Left colon (tissue), 2 donors: ENCODE measurements around the gene TMEM207. TPM values are rescaled to one million over a fixed set of nuclear protein-coding genes. Genes with fewer than 3 reads are reported as not detected.

Experiments used
- ATAC-seq: fragments of 200-7000 bp; cut with Tn5 transposase; one replicate; pipeline ENCODE4 v1.9.1; 2020; ENCODE audit warnings: mild to moderate bottlenecking, moderate library complexity
- DNase-seq, 2 donors: peaks; one replicate each; pipeline ENCODE4 v3.0.0-alpha.2; 2020
- intact Hi-C, 2 donors: fragments of 100-400 bp; cut with DNase I in 1 of 2; cut with micrococcal nuclease in 1 of 2; formaldehyde crosslinking; loops; one replicate each; pipeline versions ENCODE4 v1.11.2 to v1.14.0; 2022; cut with DNase I, micrococcal nuclease
- total RNA-seq, 2 donors: library from RNA; stranded (reverse); fragmentation: NEBNext Ultra II Directional; extraction: Animal tissue kit (Norgen Biotek cat#: 25700); gene quantifications; one replicate each; pipeline ENCODE4 v1.2.1, GENCODE V29; 2021
- donor health status: DM: no; HTN: no; CAD: no.
- donor health status: DM: yes; HTN: yes; CAD: no.

Gene TMEM207
- total RNA-seq, 2 donors from 2014 or later, result not detected

DNA sequence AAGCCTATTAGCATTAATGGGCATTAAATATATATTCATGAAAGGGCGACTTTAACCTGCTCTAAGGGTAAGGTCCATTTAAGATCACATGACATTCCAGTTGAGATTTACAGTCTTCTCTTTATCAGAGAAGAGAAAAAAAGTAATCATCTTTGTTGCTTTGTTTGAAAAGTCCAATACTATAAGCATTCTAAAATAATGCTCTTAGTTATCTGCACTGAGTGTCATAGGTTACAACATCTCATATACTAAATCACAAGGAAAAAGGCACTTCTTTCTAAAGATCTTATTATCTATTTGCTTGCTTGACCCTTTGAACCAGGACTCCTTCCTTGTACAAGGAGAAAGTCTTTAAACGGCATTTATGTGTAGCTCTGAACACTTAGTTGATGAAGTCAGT is 1.4 kb downstream of the TMEM207 start:
- DNase-seq, result no peak
- intact Hi-C loops, result no loop called here
- no peak for ATAC-seq

DNA sequence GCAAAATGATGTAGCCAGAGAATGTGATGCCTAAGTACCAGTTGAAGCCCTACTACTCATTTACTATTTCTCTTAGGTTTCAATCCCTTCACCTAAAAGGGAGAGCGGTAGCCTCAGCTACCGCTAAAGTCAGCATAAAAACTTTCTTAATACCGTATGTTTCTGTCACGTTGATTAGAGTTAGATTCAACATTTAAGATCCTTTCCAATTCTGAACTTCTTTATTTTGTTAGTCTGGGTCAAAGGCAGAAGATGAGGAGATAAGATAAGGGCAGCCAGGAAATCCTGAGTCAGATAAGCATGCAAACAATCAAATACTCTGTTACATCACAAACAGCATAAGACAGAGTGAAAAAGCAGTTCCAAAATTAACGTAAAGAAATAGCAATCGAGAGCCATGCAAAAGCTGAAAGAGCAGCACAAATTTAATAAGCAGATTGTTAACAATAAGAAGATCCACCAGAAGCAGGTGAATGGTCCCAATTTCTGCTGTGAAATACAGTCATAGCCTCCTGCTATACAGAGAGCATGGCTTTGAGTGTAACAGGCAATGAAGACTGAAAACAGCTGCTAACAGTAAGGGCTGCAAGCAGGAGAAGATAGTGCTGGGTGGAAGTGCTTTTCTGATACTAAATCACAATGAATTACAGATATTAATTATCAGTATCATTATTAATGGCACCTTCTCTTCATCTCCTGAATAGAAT is 3.0 kb downstream of the TMEM207 start:
- intact Hi-C loops, result no loop called here
- DNase-seq (no peak), ATAC-seq (no peak)

DNA sequence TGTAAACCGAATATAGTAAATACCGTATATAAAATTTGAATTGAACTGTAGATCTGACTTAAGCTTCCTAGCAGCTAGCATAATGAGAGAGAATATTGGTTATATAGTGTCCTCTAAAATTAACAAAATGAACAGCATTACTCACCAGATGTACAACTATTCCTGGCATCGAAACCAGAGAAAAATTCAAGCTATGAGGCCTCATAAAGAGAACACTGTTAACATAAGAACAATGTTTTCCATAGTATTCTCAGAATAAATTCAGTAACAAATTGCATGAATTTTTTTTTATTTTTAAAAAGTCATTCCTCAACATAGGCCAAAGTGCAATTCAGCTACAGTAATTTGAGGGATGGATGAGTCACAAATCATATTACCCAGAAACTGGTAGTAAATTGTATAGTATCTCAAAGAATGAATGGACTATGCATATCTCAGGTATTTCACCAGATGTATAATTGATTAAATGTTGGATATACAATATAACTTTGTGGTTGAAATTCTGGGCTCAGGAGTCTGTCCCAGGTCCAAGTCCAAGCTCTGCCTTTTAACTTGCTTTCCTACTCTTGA is 5.0 kb downstream of the TMEM207 start:
- ATAC-seq (no peak), DNase-seq (no peak)
- intact Hi-C loops, result no loop called here

DNA sequence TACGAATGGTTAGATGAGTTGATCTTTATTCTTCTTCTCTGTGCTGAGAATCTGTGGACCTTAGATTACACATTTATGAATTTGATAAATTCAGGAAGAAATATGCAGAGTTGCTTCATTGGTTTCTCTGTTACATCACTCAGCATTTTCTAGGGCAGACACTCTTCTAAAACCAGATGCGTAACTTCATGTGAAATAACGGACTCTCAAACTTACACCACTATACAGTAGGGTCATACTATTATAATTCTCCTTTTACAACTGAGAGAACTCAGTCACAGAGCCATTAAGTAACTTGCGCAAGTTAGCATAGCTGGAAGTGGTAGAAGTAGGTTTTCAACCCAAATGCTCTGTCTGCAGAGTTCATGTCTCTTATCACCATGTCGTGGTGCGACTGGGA is 5.7 kb downstream of the TMEM207 start:
- DNase-seq (no peak), ATAC-seq (no peak)
- intact Hi-C loops, result no loop called here

DNA sequence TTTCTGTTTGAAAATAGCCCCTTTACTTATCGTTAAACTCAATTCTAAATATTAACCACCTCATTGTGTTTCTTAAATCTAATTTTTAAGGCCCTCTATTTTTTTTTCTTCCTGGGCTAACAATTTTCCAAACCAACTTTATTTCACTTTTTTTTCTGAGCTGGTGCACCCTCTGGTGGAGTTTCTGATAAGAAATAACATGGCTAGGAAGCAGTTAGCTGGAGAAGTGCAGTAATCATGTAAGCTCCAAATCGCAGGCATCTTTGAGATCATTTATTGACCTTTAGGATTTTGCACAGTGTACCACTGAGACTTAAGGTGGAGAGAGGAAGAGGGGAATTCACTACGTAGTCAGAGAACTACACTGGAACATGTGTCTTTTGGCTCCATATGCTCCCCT is 6.4 kb downstream of the TMEM207 start:
- no peak for DNase-seq
- no peak for ATAC-seq
- intact Hi-C loops, result no loop called here

DNA sequence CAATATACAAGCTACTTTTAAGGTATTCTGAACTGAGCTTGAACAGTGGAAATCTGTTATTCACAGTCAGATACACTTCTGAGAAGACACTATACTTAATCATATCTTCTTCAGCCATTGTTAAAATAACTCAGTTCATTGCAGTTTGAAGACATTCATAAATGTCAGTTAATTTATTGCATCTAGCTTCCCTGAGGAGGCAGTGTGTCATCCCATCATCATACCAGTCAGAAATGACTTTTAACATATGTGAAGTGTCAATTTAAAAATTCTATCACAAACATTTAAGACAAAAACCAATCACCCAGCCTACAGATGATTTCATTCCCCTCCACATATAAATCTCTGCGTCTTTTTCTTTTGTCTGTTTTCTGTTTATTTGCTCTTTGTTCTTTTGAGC is 7.5 kb downstream of the TMEM207 start:
- DNase-seq, result no peak
- intact Hi-C loops, result no loop called here
- ATAC-seq, result no peak

DNA sequence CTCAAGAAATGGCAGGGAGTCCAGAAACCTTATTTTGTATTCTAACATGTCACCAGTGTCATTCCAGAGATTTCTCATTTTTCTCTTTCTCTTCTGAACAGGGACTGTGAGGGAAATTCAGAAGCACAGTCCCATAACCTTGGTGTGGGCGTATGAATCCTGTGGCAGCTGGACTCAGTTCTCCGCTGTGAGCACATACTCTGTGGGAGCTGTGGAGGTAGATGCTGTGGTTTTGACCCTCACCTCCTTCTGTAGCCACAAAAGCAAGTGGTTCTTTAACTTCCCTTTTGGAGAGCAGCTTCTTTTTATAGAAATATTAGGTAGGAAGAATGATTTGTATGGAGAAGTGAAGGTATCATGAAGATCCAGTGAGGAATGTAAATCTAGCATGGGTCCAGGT is 13.4 kb downstream of the TMEM207 start:
- intact Hi-C loops, result no loop called here
- ATAC-seq (no peak), DNase-seq (no peak)

DNA sequence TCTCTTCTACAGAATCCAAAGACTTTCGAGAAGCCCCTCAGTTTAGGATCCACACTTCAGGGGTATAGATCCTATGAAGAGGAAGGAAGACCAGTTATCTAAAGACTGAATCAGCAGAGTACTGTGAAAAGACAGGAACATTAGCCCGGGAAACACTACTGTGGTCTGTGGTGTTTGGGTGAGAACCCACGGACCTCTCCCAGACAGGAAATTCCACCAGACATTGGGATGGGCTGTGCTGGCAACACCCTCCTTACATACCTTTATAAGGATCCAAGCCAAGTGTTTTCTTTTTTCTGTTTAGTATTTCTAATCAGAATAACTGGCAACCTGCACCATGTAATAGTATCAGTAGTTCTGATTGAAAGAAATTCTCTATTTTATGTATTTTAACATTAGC is 14.1 kb downstream of the TMEM207 start:
- no peak for ATAC-seq
- no peak for DNase-seq
- intact Hi-C loops, result no loop called here

DNA sequence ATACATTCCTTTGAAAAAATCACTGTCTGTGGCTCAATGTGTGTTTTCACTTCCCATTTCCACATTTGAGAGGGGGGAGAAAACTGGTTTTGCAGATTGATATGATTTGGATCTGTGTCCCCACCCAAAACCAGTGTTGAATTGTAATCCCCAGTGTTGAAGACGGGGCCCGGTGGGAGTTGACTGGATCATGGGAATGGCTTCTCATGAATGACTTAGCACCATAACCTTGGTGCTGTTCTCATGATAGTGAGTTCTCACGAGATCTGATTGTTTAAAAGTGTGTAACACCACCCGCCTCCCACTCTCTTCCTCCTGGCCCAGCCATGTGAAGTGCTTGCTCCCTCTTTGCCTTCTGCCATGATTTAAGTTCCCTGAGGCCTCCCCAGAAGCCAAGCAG is 16.1 kb downstream of the TMEM207 start:
- DNase-seq (no peak), ATAC-seq (no peak)
- intact Hi-C loops, result no loop called here

DNA sequence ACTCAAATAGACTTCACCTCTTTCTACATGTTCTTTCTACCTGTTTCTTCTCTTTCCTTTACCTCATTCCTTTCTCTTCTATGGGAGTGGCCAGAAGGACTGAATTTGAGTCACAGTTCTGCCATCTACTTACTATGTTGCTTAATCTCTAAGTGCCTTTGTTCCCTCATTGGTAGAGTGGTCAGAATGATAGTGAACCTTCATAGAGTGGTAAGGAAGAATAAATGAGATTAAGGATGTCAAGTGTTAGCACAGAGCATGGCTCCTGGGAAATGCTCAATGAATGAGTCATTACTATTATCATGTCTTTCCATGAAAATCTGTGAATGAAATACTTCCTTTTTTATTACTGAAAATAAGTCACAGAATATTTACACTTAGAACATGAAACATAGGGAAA is 17.5 kb downstream of the TMEM207 start:
- no peak for DNase-seq
- intact Hi-C loops, result no loop called here
- ATAC-seq, result no peak

DNA sequence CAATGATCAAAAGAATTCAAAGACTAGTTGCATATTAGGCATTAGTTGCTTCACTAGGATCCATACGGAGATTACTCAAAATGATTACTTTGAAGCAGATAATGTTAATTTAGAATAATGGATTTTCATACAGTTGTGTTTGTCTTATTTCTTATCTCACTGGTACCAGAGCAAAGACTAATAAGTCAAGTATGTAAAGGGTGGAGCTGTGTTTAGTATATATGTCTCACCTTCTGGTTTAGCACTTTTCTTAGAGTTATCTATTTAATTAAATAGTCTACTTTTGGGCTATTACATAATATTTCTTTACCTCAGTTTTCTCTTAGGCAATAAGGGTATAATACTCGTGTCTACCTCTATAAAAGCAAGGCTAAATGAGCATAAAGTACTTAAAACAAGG is 18.8 kb downstream of the TMEM207 start:
- ATAC-seq (no peak), DNase-seq (no peak)
- intact Hi-C loops, result no loop called here

DNA sequence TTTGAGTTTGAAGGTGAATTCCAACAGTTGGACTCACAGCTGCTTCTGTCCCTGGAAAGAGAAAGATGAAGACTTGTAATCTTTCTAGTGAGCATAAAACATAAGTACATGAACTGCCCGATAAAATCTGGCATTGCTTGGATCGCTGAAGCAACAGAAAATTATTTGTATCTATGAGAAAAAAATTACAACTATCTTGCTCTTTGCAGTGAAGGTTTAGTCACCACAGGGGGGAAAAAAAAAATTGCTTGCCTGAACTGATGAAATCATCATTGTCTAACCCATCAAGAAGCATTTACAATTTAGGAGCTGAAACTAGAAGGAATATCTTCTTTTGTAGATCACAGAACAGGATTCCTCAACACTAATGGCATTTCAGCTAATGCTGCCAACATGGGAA is 20.0 kb downstream of the TMEM207 start:
- ATAC-seq (no peak), DNase-seq (no peak)
- intact Hi-C loops, result loop anchor here in 1 of 2 donors (10.0 kb wide), 1 partner anchor 205 kb away; no protein-coding TSS in a partner anchor

DNA sequence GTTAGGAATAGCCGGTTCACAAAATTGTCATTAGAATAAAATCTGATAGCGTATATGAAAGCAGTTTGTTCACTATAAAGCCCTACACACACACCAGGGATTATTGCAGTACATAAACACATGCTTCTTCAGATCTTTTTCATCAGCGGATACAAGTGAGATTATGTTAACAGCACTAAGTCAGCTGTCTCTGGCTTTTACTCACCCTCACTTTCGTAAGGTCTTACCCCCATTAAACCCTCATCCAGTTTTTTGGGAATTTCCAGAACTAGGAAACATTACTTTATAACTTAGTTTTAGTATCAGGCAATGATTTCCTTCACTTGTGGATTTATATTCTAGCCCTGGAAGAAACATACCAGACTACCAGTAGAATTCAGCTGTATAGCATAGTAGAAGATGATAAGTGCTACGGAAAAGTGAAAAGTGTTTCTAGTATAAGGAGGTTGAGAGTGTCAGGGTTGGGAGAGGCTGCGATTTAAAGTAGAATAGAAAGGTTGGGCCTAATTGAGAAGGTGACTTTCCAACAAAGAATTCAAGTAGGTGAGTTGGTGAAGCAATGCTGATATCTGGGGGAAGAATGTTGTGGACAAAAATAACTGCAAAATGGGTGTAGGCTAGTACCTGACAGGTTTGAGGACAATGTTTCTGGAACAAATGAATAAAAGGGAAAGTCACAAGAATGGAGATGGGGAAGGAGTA is 22.7 kb downstream of the TMEM207 start:
- intact Hi-C loops, result loop anchor here in 1 of 2 donors (10.0 kb wide), 1 partner anchor 202 kb away; no protein-coding TSS in a partner anchor
- ATAC-seq (no peak), DNase-seq (no peak)

DNA sequence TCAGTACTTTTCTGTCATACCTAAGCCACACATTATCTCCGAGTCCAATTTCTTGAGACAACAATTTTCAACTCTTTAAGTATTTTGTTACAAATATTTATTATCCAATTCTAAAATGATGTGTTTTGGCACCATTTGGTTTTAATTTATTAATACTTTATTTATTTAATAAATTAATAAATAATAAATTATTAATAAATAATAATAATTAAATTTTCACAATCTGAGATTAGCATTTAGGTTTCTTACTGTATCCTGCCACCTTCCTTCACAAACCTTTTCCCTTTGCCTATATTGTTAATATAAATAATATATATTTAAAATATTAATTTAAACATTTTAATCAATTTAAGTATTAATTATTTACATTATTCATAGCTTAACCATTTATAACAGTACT is 23.9 kb downstream of the TMEM207 start:
- ATAC-seq (no peak), DNase-seq (no peak)
- intact Hi-C loops, result loop anchor here in 1 of 2 donors (10.0 kb wide), 1 partner anchor 201 kb away; no protein-coding TSS in a partner anchor

DNA sequence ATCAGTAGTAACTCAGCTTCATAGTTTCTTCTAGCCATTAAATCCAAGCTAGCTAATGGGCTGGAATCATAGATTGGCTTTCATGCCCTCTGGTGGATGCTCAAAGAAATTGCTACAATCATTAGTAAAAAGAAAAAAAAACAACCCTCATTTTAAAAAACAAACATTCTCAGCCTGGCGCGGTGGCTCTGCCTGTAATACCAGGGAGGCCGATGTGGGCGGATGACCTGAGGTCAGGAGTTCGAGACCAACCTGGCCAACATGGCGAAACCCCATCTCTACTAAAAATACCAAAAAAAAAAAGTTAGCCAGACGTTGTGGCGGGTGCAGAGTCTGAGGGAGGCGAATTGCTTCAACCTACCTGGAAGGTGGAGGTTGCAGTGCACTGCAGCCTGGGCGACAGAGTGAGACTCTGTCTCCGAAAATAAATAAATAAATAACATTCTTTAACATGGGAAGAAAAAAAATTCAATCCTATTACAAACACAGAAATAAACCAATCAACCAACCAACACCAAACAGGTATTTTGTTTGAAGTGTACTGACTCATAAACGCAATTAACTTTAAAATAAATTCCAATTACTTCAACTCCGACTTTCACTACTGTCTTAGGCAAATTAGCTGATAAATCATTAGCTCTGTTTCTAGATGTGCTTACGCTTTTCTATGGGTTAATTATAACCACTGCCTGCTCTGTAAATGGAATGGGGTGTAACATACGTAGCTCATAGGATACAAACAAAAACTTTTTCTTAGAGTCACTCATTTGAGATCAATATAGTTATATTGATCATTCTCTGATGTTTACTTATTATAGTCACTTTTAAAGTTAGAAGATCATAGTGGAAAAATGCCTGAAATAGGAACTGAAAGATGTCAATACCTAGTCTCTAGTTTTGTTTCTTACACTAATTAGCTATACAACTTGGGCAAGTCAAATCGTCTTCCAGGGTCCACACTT is 24.9 kb downstream of the TMEM207 start:
- peak in 1 of 2 donors; percentile 41 for DNase-seq
- intact Hi-C loops, result loop anchor here in 1 of 2 donors (10.0 kb wide), 1 partner anchor 200 kb away; no protein-coding TSS in a partner anchor
- ATAC-seq, result peak; percentile 65

DNA sequence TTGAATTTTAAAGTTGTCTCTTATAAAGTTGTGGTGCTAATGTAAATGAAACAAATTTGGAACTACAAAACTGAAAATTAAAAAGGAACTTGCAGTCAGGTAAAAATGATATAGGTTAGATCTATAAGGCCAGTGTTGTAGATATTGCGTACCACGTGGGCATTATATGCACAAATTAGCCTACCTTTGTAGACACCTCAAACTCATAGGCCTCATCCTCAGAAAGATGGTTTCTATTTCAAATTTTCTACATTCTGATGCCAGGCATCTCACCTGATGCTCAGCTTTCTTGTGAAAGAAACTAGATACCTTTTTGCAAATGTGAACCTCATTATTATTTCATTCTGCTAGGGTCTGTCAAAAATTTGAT is 25.6 kb downstream of the TMEM207 start:
- ATAC-seq, result no peak
- intact Hi-C loops, result loop anchor here in 1 of 2 donors (10.0 kb wide), 1 partner anchor 199 kb away; no protein-coding TSS in a partner anchor
- no peak for DNase-seq

DNA sequence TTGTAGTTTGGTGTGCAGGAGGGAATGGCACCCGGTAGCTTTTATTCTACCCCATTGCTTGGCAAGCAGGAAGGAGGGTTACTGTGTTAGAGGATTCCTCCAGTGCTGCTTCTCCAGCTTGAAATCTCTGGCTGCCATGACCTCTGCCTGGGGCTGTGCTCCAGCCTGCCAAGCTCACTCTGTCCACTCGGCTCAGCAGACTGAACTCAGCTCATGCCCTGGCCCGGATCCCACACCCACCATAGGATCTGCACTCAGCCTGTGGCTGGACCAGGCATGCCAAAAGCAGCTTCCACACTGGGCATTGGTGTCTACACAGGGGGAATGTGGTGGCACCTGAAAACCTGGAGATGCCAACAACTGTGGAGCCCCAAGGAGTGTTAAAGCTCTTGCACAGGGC is 35.4 kb downstream of the TMEM207 start:
- intact Hi-C loops, result no loop called here
- no peak for DNase-seq
- ATAC-seq, result no peak

DNA sequence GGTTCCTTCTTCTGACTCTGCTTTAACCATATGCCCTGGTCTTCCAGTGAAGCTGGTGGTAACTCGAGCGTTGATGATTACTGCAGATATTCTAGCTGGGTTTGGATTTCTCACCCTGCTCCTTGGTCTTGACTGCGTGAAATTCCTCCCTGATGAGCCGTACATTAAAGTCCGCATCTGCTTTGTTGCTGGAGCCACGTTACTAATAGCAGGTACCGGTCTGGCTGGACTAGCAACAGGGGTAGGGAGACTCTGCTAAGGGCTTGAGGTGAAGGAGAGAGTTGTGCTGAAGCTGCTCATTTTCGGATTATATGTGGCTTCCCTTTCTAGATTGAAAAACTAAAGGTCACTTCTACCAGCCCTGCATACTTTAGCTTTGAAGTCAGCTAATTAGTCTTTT is 45.0 kb downstream of the TMEM207 start:
- ATAC-seq, result no peak
- no peak for DNase-seq
- intact Hi-C loops, result no loop called here

DNA sequence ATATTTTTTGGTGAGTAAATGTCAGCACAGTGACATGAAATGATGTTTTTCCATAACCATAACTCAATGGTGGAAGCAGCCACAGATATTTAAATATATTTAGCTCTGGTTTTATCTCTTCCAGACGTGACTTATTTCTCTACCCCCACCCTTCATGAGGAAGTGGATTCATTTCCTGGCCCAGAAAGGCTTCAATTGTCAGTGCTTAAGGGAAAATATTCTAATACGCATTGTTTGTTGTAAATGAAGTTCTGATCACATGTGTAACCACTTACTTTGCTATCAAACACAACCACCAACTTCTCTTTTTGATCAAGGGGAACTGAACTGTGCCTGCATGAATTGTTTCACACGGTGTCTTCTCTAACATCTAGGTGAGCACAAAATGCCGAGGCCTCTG is 47.7 kb downstream of the TMEM207 start:
- ATAC-seq, result no peak
- DNase-seq, result no peak
- intact Hi-C loops, result no loop called here
